ENCODE measurements around the gene RHBDL2.
"Not testable (repeated sequence)": the region's sequence is repeated elsewhere in the genome, so short reads cannot be mapped to it uniquely, and the experiment has no call there.

RHBDL2 gene

DNA sequence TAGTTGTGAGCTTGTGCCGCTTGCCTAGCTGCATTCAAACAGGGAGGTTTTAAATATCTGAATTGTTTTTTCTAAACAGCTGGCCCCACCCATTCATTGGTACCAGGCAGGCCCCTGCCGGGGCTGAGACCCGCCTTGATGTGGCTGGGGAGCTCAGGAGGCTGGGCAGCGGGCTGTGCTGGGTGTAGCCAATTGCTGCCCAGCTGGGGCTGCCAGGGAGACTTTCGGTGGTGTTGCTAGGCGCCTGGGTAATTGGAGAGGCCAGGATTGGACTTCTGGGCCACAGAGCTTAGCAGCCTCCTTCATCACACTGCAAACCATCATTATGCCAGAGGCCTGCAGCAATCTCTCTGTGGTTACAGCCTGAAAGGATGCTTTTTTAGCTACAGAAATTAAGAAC, 12.2 kb downstream of the RHBDL2 start:
- no peak for DNase-seq

DNA sequence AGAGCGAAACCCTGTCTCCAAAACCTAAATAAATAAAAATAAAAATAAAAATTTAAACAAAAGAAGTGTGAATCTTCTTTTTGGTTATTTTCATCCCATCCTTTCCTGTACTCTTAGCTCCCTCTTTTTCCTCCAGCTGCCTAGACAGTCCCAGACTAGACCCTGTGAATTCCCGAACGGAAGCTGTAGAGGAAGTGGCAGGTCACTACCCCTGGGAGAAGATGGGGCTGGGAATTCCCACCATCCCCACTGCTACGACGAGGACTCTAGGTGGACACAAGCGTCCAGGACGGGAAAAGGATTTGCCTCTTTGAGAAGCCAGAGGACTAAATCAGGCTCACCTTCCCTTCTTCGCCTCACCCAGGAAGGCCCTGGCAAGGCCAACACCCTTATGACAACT, 12.6 kb downstream of the RHBDL2 start:
- no peak for DNase-seq

DNA sequence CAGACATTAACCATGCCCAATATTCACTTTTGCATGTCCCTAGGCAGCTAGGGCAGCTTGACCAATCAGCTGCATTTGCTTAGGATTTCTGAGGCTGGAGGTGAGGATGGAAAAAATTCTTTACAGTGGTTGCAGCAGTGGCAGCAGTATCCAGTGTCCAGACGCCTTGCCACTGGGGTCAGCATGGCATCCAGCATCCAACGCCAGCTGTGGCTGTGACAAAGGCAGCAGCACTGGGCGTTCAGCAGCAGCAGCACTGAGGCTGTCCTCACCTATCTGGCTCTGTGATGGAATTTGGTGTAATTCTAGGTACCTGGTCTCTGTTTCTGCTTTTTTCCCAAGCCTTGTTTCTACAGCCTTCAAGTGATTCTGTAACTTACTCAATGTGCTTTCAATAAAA, 15.5 kb downstream of the RHBDL2 start:
- no peak for DNase-seq

DNA sequence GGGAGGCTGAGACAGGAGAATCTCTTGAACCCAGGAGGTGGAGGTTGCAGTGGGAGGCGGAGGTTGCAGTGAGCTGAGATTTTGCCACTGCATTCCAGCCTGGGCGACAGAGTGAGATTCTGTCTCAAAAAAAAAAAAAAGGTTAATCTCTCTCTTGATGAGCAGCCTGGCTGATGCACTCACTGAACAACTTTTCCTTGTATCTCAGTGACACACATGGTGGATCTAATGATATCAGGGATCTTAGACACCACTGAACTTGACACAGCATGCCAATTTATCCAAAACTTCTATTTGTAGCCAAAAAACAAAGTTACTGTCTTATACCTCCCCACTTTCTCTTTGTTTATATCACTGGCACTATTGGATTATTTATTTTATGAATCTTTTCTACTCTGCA, 16.2 kb downstream of the RHBDL2 start:
- no peak for DNase-seq

DNA sequence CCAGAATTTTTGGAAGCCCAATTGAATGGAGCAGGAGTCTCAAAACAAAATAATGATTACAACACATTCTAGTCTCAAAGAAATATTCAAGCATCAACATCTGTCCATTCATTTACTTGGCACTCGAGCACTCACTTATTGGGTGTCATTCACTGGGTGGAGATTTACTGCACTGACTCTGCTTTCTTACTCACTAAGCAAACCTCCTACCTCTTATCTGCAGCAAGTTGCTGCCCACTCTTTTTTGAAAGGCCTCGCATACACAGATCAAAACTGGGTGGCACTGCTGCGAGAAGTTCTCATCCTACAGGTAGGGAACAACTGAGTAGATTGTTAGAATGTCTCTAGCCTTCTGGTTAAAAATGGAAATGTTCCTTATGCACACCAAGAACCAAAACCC, 18.0 kb downstream of the RHBDL2 start:
- no peak for DNase-seq

DNA sequence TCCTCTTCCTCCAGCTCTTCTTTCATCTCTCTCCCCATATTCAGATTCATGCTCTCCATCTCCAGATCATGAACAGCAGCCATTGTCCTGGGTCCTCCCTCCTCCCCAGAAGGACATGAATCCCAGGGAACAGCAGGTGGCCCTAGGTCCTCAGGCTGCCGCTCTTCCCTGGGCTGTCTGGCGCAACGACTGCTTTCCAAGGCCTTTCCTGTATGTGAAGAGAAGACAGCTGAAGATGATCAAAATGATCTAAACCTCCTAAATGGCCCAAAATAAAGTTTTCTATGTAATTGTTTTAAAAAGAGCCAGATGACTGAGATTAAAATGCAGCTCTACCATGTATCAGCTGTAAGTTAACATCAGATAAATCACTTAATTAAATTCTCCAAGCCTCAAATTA, 22.5 kb downstream of the RHBDL2 start:
- DNase-seq = no peak

DNA sequence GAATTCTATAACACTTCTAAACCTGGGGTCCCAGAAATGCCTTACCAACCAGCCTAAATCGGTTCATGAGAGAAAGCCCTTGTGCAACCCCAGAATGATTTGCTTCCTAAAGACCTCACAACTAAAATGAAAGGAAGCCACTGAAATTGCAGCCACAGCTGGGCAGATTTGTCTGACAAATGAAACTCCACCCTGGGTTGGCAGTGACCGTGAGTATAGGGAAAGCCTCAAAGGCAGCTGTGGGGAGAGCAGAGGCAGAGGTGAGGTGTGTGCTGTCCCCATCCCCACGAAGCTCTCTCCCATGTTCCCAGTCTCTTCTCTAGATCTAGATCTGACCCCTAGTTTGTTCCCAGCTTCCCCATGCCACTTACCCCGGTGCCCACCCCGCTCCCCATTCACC, 23.1 kb downstream of the RHBDL2 start:
- DNase-seq = no peak

DNA sequence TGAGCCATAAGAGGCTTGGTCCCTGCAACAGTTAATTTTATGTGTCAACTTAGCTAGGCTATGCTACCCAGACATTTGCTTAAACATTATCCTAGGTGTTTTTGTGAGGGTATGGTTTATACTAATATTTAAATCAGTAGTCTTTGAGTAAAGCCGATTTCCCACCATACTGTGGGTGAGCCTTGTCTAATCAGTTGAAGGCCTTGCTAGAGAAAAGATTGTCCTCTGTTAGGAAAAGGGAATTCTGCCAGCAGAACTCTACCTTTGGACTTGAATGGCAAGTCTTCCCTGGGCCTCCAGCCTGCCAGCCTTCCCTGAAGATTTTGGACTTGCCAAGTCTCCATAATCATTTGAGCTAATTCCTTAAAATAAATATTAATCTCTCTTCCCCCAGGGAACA, 23.9 kb downstream of the RHBDL2 start:
- no peak for DNase-seq

DNA sequence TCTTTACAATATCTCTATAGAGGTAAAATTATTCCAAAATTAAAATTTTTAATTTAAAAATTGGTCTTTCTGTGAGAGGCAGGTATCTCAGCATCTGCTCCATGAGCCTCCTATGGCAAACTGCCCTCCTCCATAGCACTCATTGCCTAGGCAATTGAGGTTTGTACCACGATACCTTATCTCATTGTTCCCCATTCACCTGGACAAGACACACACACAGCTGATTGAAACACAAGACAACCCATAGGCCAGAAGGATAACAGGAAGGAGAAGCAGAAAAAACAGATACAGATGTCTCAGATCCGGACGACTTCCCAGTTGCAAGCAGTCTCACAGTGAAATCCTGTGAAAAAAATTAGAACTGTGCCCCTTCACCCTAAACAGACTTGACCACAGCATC, 24.3 kb downstream of the RHBDL2 start:
- no peak for DNase-seq

DNA sequence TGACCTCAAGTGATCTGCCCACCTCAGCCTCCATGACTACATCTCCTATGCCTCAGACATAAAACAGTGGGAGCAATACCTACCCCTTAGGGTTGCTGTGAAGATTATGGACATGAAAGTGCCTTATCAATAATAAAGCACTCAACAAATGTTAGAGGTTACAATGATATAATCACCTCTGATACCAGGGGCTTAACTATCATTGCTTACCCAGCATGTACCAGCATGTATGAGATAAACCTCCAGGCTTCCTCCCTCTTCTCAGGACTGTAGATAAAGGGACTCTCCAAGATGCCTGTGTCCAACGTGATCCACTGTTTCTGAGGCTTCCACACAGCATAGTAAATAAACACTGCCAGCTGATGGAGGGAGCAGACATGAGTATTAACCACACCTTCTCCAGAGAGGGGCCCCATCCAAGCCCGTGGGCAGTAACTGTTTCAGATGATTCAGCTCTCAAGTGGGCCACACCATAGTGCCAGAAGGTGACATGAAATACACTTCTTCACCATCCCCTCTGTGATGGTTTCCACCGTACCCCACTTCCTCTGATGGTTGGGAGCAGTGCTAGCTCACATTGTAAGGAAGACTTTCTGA, 26.2 kb downstream of the RHBDL2 start:
- DNase-seq = no peak

DNA sequence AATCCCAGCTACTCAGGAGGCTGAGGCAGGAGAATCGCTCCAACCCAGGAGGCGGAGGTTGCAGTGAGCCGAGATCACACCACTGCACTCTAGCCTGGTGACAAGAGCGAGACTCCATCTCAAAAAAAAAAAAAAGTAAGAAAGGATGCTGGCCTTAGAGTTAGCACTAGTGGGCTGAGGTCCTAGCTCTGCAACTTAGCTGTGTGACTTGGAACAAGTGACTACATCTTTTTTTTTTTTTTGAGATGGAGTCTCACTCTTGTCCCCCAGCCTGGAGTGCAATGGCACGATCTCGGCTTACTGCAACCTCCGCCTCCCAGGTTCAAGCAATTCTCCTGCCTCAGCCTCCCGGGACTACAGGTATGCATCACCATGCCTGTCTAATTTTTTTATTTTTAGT, 26.7 kb downstream of the RHBDL2 start:
- not testable (repeated sequence) for DNase-seq

DNA sequence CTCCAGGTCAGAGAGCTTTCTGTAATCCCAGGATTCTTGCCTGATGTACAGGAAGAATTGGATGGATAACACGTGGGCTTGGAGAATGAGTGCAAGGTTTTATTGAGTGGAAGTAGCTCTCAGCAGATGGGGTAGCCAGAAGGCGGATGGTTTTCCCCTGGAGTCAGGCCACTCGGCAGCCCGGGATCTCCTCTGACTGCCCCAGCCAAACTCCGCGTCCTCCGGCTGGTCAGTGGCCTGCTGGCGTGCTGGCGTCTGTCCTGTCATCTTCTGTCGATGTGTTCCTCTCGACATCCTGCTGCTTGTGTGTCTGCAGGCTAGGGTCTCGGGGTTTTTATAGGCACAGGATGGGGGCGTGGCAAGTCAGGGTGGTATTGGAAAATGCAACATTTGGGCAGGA, 32.8 kb downstream of the RHBDL2 start:
- no peak for DNase-seq

DNA sequence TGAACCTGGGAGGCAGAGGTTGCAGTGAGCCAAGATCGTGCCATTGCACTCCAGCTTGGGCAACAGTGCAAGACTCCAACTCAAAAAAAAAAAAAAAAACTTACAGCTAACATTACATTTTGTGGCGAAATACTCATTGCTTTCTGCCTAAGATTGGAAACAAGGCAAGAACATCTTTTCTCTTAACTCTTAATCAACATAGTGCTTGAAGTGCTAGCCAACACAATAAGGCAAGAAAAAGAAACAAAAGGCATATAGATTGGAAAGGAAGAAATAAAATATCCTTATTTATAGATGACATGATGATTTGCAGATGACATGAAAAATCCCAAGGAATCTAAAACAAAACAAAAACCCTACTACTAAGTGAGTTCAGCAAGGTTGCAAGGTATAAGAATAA, 35.6 kb downstream of the RHBDL2 start:
- DNase-seq = no peak

DNA sequence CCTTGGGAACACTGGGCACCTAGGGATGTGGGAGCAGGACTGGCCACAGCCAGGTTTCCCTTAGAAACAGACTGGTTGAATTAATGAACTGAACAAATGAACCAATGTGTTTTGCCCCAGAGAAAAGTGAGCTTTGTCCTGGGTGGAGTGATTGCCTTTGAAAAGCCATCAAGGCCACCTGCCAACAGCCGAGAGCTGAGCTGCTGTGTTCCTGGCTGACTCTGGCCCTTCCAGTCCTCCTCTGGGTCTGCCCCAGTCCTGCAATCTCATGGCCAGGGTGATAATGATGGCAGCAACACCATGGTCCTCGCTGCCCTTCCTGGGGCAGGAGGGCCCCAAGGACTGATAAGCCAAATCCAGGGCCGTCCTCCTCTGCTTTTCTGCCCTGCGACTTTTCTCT, 42.1 kb downstream of the RHBDL2 start:
- no peak for DNase-seq

DNA sequence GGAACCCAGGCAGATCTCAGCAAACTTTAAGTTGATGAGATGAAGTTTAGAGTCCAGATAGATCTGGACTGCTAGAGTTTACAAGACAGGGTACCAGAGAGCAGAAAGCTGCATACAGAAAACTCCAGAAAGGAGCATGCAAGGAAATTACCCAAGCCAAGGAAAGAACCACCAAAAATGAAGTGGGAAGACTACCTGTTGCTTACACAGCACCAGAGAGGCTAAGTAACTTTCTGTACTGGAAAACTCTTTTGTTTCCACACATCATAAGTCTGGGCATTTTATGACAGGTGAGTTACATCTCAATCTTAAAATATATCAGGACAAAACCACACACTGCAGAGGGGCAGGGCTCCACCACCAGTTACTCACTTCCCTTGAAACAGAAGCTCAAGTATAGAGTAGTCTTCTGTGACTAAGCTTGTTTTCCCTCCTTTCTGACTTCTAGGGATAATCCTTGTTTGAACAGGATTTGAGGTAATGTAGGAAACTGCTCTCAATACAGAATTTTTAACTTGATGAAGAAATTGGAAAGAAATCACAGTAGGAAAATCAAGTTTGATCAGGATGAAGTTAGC, 42.9 kb downstream of the RHBDL2 start:
- no peak for DNase-seq

DNA sequence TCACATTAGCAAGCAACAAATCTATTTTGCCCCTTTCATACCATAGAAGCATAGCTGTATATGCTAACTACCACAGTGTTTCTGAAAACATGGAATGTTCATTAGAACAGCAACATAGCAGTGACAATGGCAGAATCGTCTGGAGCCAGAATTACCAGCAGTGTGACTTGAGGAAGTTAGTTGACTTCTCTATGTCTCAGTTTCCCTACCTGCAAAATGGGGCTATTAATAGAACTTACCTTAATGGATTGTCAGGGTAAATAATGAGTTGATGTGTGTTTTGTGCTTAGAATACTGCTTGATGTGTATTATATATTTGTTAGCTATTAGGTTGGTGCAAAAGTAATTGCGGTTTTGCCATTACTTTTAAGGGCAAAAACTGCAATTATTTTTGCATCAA, 45.5 kb downstream of the RHBDL2 start:
- DNase-seq = no peak

DNA sequence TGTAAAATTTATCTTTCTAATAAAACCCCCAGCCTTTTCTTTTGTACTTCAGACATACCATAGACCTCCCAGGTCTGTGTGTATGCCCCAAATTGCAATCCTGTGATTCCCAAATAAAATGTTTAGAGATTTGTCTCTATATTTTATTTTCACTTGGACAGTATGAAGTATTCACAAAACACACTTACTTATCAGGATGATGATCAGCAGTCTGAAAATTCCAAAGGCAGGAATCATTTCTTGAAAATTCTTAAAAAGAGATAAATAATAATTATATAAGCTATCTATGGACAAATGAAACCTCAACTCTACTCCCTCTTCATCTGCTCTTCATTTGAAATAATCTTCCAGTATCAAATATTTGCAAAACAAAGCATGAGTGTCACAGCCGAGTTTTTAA, 48.7 kb downstream of the RHBDL2 start:
- DNase-seq = no peak

DNA sequence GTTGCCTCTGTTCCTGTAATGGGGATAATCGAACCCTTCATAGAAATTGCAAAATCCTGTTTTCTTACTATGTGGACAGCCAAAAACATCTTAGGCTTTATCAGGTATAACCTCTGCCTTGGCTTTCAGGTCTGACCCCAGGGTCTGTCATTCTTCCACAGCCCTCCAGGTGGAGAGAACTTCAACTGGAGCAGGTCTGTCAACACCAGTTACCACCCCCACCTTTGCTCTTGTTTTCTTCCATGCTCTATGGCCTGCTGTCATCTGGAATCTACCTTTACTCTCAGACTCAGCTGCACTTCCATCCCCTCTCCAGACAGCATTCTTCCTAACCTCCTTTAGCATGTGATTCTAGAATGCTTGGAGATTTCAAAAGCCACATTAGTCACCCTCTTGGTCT, 49.9 kb downstream of the RHBDL2 start:
- DNase-seq = no peak

DNA sequence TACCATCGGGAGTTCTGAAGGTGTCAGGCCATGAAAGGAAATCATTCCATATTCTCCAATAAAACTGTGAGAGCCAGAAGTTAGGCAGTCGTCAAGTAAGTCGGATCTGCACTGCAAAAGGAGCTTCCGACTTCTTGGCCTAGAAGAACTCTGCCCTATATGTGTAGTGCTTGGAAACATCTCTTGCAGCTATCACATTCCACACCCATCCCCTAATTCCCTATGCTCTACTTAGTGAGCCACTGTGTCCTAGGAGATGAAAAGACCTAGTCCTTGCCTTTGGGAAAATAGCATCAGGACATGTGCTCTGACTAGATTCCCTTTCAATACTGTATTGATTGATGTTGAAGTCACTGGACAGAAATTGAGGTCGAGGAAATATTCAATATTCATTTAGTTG, 52.0 kb downstream of the RHBDL2 start:
- no peak for DNase-seq

DNA sequence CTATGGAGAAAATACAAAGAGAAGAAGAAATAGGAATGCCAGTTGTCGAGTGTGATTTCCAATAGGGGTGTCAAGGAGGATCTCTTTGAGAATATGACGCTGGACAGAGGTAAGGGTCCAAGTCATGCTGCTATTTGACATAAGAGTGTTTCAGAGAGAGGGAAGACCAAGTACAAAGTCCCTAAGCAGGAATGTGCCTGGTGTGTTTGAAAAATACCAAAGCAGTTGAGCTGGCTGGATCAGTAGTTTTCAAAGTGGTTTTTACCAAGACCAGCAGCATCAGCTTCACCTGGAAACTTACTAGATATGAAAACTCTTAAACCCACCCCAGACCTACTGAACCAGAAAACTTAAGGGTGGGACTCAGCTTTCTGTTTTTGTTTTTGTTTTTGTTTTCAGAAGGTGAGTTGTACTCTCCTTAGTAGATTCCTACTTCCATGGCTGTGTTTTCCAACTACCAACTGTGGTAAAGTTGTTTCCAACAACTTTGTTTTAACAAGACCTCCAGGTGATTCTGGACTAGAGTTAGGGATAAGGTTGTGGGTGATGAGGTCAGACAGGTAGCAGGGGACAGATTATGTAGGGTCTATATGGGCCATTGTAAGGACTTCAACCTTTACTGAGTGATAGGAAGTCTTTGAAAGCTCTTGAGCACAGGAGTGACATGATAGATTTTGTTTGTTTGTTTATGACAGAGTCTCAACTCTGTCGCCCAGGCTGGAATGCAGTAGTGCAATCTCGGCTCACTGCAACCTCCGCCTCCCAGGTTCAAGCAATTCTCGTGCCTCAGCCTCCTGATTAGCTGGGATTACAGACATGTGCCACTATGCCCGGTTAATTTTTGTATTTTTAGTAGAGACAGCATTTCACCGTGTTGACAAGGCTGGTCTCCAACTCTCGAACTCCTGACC, 53.0 kb downstream of the RHBDL2 start:
- DNase-seq = no peak

DNA sequence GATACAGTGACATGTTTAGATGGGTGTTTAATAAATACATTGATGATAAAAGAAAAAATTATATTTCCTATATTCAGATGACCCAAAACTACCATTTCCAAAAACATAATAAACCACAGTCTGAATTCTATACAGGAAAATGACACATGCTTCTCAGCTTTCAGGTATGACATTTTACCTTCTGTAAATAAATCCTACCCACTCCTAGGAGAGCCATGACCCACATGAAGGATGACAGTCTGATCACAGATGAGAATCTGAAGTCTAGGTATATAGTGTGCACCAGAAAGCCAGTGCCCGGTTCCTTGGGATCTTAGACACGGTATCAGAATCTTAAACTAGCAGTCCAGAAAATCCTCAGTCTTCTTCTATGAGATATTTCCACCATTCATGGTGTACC, 56.5 kb downstream of the RHBDL2 start:
- no peak for DNase-seq

DNA sequence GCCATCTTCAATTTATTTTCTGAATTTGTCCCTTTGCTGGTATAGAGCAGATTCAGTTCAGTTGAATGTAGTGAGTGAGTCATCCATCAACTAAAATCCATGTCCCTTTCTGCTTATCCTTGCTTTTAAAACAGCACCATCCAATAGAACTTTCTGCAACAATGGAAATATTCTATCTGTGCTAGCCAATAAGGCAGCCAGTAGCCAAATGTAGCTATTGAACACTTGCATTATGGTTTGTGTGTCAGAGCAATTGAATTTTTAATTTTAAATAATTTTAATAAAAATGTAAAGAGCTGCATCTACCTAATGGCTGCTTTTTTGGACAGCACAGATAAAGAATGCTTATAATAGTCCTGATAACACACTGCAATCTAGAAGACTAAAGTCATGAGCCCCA, 60.1 kb downstream of the RHBDL2 start, which contains the start of gene GJA9:
TSS of gene GJA9 (minus strand) at position 101 of the 400 bp plus-strand sequence. CDS start 5,489 bp downstream, outside the sequence.
- no peak for DNase-seq

DNA sequence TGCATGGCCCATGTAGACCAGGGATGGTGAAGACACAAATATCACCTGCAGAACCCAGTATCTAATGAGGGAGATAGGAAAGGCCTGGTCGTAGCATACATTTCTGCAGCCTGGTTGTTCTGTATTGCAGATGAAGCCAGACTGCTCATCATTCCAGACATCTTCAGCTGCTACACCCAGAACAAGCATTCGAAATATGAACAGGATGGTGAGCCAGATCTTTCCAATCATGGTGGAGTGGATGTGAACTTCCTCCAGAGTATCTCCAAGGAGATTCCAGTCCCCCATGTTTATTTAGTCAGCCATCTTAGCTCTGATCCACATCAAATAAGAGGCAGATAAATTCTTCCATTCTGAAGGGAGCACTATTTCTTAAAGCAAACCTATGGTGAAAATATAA, 65.8 kb downstream of the RHBDL2 start:
- no peak for DNase-seq
